Measurements from ENCODE around the gene NME5. TPM values are rescaled to one million over a fixed set of nuclear protein-coding genes. Genes with fewer than 3 reads are reported as not detected.

The NME5 gene
- total and polyA plus RNA-seq, 2 of the 13 experiments (the other 11 are each of a cell fraction or from before 2014, with no cell fraction given), result 0.18 TPM; not detected in 1

GRCh38 chr5:138178516-138179276, 39.5 kb upstream of the NME5 start, which contains the start of the genes BRD8 and KIF20A (continued):
- TF ChIP-seq, protein P1, sequence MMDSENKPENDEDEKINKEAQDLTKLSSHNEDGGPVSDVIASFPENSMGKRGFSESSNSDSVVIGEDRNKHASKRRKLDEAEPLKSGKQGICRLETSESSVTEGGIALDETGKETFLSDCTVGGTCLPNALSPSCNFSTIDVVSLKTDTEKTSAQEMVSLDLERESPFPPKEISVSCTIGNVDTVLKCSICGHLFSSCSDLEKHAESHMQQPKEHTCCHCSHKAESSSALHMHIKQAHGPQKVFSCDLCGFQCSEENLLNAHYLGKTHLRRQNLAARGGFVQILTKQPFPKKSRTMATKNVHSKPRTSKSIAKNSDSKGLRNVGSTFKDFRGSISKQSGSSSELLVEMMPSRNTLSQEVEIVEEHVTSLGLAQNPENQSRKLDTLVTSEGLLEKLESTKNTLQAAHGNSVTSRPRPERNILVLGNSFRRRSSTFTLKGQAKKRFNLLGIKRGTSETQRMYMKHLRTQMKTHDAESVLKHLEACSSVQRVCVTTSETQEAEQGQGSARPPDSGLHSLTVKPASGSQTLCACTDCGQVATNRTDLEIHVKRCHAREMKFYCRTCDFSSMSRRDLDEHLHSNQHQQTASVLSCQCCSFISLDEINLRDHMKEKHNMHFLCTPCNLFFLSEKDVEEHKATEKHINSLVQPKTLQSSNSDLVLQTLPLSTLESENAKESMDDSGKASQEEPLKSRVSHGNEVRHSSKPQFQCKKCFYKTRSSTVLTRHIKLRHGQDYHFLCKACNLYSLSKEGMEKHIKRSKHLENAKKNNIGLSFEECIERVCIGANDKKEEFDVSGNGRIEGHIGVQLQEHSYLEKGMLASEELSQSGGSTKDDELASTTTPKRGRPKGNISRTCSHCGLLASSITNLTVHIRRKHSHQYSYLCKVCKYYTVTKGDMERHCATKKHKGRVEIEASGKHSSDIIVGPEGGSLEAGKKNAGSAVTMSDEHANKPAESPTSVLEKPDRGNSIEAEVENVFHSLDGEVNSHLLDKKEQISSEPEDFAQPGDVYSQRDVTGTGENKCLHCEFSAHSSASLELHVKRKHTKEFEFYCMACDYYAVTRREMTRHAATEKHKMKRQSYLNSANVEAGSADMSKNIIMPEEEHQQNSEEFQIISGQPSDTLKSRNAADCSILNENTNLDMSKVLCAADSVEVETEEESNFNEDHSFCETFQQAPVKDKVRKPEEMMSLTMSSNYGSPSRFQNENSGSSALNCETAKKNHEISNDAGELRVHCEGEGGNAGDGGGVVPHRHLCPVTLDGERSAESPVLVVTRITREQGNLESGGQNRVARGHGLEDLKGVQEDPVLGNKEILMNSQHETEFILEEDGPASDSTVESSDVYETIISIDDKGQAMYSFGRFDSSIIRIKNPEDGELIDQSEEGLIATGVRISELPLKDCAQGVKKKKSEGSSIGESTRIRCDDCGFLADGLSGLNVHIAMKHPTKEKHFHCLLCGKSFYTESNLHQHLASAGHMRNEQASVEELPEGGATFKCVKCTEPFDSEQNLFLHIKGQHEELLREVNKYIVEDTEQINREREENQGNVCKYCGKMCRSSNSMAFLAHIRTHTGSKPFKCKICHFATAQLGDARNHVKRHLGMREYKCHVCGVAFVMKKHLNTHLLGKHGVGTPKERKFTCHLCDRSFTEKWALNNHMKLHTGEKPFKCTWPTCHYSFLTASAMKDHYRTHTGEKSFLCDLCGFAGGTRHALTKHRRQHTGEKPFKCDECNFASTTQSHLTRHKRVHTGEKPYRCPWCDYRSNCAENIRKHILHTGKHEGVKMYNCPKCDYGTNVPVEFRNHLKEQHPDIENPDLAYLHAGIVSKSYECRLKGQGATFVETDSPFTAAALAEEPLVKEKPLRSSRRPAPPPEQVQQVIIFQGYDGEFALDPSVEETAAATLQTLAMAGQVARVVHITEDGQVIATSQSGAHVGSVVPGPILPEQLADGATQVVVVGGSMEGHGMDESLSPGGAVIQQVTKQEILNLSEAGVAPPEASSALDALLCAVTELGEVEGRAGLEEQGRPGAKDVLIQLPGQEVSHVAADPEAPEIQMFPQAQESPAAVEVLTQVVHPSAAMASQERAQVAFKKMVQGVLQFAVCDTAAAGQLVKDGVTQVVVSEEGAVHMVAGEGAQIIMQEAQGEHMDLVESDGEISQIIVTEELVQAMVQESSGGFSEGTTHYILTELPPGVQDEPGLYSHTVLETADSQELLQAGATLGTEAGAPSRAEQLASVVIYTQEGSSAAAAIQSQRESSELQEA (CRISPR knock-in tag; IDR thresholded peaks at IDR 0.05; ENCODE audit: not compliant biosample characterization), result peak; percentile 14
- TF ChIP-seq ZFY (CRISPR knock-in tag; IDR thresholded peaks at IDR 0.05) (peak; percentile 95), ZNF563 (CRISPR knock-in tag; IDR thresholded peaks at IDR 0.05) (0 out of 2 replicates have a peak, but pooled peaks have one; percentile 9), SIN3B (IDR thresholded peaks at IDR 0.05; ENCODE audit: low read length) (peak; percentile 99), ZNF850 (CRISPR knock-in tag; conservative IDR thresholded peaks at IDR 0.05) (no peak), ZC3H13 (CRISPR knock-in tag; IDR thresholded peaks at IDR 0.05) (peak; percentile 6; the same call in 1 of the 2 replicates), ZSCAN20 (CRISPR knock-in tag; IDR thresholded peaks at IDR 0.05; ENCODE audit: borderline replicate concordance) (no peak), FLYWCH1 (CRISPR knock-in tag; IDR thresholded peaks at IDR 0.05) (peak; percentile 83; the same call in 1 of the 2 replicates), ELF1 (CRISPR knock-in tag; IDR thresholded peaks at IDR 0.05) (peak; percentile 57; the same call in 1 of the 2 replicates), RBFOX2 (IDR thresholded peaks at IDR 0.05; ENCODE audit: low read depth, low read length) (no peak), TCF12 (IDR thresholded peaks at IDR 0.05) (no peak), TCF12 (CRISPR knock-in tag; IDR thresholded peaks at IDR 0.05) (no peak), NFIB (CRISPR knock-in tag; IDR thresholded peaks at IDR 0.05; ENCODE audit: borderline replicate concordance) (no peak), ZNF574 (CRISPR knock-in tag; IDR thresholded peaks at IDR 0.05) (peak; percentile 87), FOXK2 (IDR thresholded peaks at IDR 0.05) (0 out of 2 replicates have a peak, but pooled peaks have one; percentile 29), ZEB1 (IDR thresholded peaks at IDR 0.05; ENCODE audit: insufficient replicate concordance, low read depth) (no peak), ONECUT2 (CRISPR knock-in tag; IDR thresholded peaks at IDR 0.05) (0 out of 2 replicates have a peak, but pooled peaks have one; percentile 31)
- TF ChIP-seq, protein P2, sequence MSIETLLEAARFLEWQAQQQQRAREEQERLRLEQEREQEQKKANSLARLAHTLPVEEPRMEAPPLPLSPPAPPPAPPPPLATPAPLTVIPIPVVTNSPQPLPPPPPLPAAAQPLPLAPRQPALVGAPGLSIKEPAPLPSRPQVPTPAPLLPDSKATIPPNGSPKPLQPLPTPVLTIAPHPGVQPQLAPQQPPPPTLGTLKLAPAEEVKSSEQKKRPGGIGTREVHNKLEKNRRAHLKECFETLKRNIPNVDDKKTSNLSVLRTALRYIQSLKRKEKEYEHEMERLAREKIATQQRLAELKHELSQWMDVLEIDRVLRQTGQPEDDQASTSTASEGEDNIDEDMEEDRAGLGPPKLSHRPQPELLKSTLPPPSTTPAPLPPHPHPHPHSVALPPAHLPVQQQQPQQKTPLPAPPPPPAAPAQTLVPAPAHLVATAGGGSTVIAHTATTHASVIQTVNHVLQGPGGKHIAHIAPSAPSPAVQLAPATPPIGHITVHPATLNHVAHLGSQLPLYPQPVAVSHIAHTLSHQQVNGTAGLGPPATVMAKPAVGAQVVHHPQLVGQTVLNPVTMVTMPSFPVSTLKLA (IDR thresholded peaks at IDR 0.05), result peak; percentile 83
